Measurements from ENCODE around the gene SLC26A2. TPM values are rescaled to one million over a fixed set of nuclear protein-coding genes. Genes with fewer than 3 reads are reported as not detected.

SLC26A2 gene
- total and polyA plus RNA-seq, 11 donors: 1.5 to 22.1 (median 6.8) TPM

DNA sequence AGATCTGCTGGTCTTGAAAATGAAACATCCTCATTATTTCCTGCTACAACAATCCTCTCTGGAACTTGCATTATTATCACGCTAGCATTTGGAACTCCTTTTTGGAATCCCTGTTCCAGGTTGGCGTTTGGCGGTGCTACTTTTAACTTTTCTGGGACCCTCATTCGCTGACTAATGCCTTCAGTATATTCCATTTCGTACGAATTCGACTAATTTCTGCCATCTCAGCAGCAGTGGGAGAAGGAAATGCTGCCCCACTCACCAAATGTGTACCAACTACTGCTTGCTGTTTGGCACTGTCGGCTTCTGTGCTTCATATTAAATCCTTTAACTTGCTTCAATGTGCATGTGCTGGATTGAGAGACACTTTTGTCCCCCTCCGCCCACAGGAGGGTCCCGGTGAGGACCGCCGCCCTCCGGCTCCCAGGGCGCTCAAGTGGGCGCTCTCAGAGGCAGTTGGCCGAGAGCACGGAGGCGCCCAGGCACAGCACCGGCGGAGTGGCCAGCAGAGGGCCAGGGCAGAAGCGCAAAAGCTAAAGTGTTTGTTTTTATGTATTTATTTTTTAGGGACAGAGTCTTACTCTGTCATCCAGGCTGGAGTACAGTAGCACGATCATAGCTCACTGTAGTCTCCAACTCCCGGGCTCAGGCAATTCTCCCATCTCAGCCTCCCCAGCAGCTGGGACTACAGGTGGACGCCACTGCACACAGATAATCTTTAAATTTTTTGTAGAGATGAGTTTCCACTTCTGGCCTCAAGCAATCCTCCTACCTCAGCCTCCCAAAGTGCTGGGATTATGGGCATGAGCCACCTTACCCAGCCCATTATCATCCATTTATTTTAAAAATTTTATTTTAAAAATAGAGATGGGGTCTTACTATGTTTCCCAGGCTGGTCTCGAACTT is 27.9 kb upstream of the SLC26A2 start:
- Histone ChIP-seq H3K27me3 (peaks cover 0 to 3% (median 0%) of the 10 kb centered on the region in 9 donors), H3K27ac (no peak overlapping the region), H3K36me3 (no peaks in the 10 kb centered on the region), H3K9me3 (no peaks in the 10 kb centered on the region), H3K4me3 (peak overlapping the region in 7 of 12 donors; percentile 10 to 43 (median 25)), H3K4me1 (peaks cover 0 to 6% (median 0%) of the 10 kb centered on the region in 12 donors)
- ATAC-seq (peak in 3 of 4 donors; percentile 34 to 63 (median 54)), DNase-seq (no peak)
- WGBS, 4 donors: 62 to 78% (median 67%) methylated on average over 25 of the region's 25 CpGs
- intact Hi-C loops (cut with DNase I): no loop called here
- TF ChIP-seq, protein P1, sequence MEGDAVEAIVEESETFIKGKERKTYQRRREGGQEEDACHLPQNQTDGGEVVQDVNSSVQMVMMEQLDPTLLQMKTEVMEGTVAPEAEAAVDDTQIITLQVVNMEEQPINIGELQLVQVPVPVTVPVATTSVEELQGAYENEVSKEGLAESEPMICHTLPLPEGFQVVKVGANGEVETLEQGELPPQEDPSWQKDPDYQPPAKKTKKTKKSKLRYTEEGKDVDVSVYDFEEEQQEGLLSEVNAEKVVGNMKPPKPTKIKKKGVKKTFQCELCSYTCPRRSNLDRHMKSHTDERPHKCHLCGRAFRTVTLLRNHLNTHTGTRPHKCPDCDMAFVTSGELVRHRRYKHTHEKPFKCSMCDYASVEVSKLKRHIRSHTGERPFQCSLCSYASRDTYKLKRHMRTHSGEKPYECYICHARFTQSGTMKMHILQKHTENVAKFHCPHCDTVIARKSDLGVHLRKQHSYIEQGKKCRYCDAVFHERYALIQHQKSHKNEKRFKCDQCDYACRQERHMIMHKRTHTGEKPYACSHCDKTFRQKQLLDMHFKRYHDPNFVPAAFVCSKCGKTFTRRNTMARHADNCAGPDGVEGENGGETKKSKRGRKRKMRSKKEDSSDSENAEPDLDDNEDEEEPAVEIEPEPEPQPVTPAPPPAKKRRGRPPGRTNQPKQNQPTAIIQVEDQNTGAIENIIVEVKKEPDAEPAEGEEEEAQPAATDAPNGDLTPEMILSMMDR (IDR thresholded peaks at IDR 0.05): peak in 4 of 12 donors; percentile 23 to 42 (median 37)
- no peak for TF ChIP-seq POLR2A (IDR thresholded peaks at IDR 0.05)

DNA sequence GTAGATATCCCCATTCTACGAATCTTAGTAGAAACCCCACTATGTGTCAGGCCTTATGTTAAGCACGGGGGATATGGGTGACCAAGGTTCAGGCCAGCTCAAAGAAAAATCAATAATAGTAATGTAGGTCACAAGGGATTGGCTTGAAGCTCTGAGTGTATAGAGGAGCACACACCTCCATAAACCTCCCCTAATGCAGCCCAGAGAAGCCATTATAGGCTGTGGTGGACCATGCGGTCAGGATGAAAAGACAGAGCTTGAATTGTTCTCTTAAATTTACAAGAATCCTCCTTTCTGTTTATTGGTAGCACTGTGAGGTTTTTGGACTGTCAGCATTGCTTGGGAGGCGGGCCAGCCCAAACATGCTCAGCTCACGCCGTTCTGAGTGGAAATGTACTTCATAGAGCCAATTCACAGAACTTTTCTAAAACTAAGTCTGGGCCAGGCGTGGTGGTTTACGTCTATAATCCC is 25.1 kb upstream of the SLC26A2 start:
- H3K27ac ChIP-seq: no peak overlapping the region
- DNase-seq (no peak), ATAC-seq (no peak)
- no peak for TF ChIP-seq POLR2A (IDR thresholded peaks at IDR 0.05)
- TF ChIP-seq, protein P1 (IDR thresholded peaks at IDR 0.05): no peak
- 88 to 90% (median 90%) methylated on average over 8 of the region's 8 CpGs for WGBS, 4 donors
- peaks cover 0 to 3% (median 0%) of the 10 kb centered on the region in 9 donors for H3K27me3 ChIP-seq
- no peaks in the 10 kb centered on the region for H3K36me3 ChIP-seq
- no peaks in the 10 kb centered on the region for H3K9me3 ChIP-seq
- intact Hi-C loops (cut with DNase I): loop anchor here in 1 of 10 donors (5.0 kb wide), 1 partner anchor 68 kb away; no protein-coding TSS in a partner anchor
- H3K4me3 ChIP-seq: no peak overlapping the region
- peaks cover 0 to 29% (median 13%) of the 10 kb centered on the region in 12 donors for H3K4me1 ChIP-seq

DNA sequence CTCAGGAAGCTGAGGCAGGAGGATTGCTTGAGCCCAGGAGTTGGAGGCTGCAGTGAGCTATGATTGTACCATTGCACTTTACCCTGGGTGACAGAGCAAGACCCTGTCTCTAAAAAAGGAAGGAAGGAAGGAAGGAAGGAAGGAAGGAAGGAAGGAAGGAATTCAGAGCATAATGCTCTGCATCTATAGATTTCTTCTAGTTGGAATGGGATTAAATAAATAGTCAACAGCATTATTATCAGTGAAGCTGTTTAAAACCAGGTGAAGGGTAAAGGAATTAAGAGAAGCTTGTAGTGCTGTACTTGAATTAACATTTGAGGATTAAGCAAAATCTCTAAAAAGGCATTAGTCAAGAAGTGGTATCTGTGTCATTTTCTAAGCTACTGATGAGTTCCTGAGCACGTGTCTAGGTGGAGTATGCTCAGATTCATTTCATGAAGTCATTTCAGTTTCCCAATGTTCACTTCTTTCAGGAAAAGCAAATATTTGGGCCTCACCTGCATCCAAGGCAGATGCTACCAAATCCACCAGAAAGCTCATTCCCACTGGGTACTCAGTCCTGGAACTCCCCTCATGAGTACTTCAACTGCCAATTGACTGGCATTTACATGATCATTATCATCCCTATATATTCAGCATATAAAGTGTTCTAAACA is 24.4 kb upstream of the SLC26A2 start:
- 77 to 97% (median 92%) methylated on average over 1 of the region's 1 CpG for WGBS, 4 donors
- DNase-seq (no peak), ATAC-seq (no peak)
- no peak overlapping the region for H3K4me3 ChIP-seq
- TF ChIP-seq POLR2A (IDR thresholded peaks at IDR 0.05): no peak
- TF ChIP-seq, protein P1 (IDR thresholded peaks at IDR 0.05): no peak
- intact Hi-C loops (cut with DNase I): loop anchor here in 1 of 10 donors (5.0 kb wide), 1 partner anchor 69 kb away; no protein-coding TSS in a partner anchor
- no peak overlapping the region for H3K27ac ChIP-seq
- peaks cover 0 to 3% (median 0%) of the 10 kb centered on the region in 9 donors for H3K27me3 ChIP-seq
- H3K9me3 ChIP-seq: no peaks in the 10 kb centered on the region
- no peaks in the 10 kb centered on the region for H3K36me3 ChIP-seq
- H3K4me1 ChIP-seq: peaks cover 0 to 29% (median 13%) of the 10 kb centered on the region in 12 donors

DNA sequence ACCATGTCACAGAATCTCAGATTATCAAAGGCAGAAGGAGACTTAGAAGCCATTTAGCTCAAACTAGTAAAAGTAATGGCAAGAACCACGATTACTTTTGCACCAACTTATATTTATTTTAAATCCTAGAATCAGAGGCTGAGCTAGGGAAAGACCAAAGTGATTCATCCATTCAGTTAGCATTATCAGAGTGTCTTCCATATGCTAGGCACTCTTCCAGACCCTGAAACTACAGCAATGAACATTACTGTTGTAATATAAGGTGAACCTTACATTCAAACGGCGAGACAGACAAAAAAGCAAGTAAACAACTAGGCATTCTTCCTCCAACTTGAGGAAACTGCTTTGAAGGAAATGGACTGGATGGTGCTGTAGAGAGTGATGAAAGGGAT is 23.9 kb upstream of the SLC26A2 start:
- WGBS, 4 donors: 84 to 91% (median 90%) methylated on average over 3 of the region's 3 CpGs
- intact Hi-C loops (cut with DNase I): loop anchor here in 1 of 10 donors (5.0 kb wide), 1 partner anchor 69 kb away; no protein-coding TSS in a partner anchor
- no peak overlapping the region for H3K27ac ChIP-seq

More for the DNA sequence above, 23.9 kb upstream of the SLC26A2 start:
- no peak for DNase-seq
- TF ChIP-seq, protein P1 (IDR thresholded peaks at IDR 0.05): no peak
- TF ChIP-seq POLR2A (IDR thresholded peaks at IDR 0.05): no peak
- H3K4me1 ChIP-seq: peaks cover 0 to 29% (median 13%) of the 10 kb centered on the region in 12 donors
- no peak overlapping the region for H3K4me3 ChIP-seq
- no peak for ATAC-seq
- no peaks in the 10 kb centered on the region for H3K36me3 ChIP-seq
- H3K9me3 ChIP-seq: no peaks in the 10 kb centered on the region
- peaks cover 0 to 3% (median 0%) of the 10 kb centered on the region in 9 donors for H3K27me3 ChIP-seq

All from heart left ventricle (tissue), 16 donors.